ENCODE measurements around the gene SNX19.

SNX19 gene

GRCh38 chr11:130839981-130840666, 76.2 kb downstream of the SNX19 start:
- no peak for DNase-seq

GRCh38 chr11:130837194-130837593, 79.1 kb downstream of the SNX19 start:
- DNase-seq = no peak

- no peak for DNase-seq
Observed at GRCh38 chr11:130834886-130835285, 81.4 kb downstream of the SNX19 start.

- DNase-seq = no peak
Observed at GRCh38 chr11:130832566-130833425, 83.5 kb downstream of the SNX19 start.

- DNase-seq = no peak
Observed at GRCh38 chr11:130831976-130832375, 84.3 kb downstream of the SNX19 start.

- DNase-seq = no peak
Observed at GRCh38 chr11:130831506-130831905, 84.8 kb downstream of the SNX19 start.

GRCh38 chr11:130830566-130830965, 85.7 kb downstream of the SNX19 start:
- no peak for DNase-seq

GRCh38 chr11:130829920-130830511, 86.3 kb downstream of the SNX19 start:
- DNase-seq = no peak

GRCh38 chr11:130828741-130829140, 87.5 kb downstream of the SNX19 start:
- no peak for DNase-seq

GRCh38 chr11:130827451-130828377, 88.6 kb downstream of the SNX19 start:
- DNase-seq = no peak

GRCh38 chr11:130826572-130826971, 89.7 kb downstream of the SNX19 start:
- DNase-seq = no peak

GRCh38 chr11:130825983-130826382, 90.3 kb downstream of the SNX19 start:
- DNase-seq = no peak

GRCh38 chr11:130825561-130825960, 90.7 kb downstream of the SNX19 start:
- DNase-seq = no peak
